Measurements from ENCODE around the gene SOAT1.
"Not testable (repeated sequence)": the region's sequence is repeated elsewhere in the genome, so short reads cannot be mapped to it uniquely, and the experiment has no call there.

Gene SOAT1

DNA sequence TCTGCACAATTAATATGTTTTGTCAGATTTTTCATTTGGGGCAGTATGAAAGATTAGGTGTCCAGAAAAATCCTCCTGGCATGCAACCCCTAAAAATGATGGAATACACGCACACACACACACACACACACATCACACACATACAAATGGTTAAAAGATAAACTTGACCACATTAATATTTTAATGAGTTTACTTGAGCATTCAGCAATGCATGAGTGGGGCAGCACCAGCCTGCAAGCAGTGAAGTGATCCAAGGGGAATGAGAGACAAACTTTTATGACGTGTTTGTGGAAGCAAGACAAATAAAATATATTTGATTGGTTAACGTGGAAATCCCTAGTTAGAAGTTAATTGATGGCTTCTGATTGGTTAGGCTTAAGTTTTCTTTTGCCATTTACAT lies 29.1 kb upstream of the SOAT1 start:
- H2BK120ac ChIP-seq (ENCODE audit: low read depth, low read length): no peak overlapping the region
- H3K18ac ChIP-seq (ENCODE audit: low read length): no peak overlapping the region
- no peak overlapping the region for H4K8ac ChIP-seq (ENCODE audit: low read depth, low read length)
- no peak overlapping the region for H3K14ac ChIP-seq (ENCODE audit: low read length)
- DNase-seq (ENCODE audit: low spot score): no peak
- no peak overlapping the region for H3K9ac ChIP-seq (ENCODE audit: low read depth, low read length, poor library complexity)
- H2BK15ac ChIP-seq (ENCODE audit: low read length): no peak overlapping the region
- no peaks in the 10 kb centered on the region for H3K79me1 ChIP-seq (ENCODE audit: low read depth, low read length)
- no peaks in the 10 kb centered on the region for H3K36me3 ChIP-seq (replicated peaks in 1 of 2; ENCODE audit: control insufficient read depth in 2 of 2, insufficient read depth in 2 of 2, low read length in 2 of 2)
- H3K4me1 ChIP-seq (ENCODE audit: control insufficient read depth in 2 of 2, insufficient read depth in 1 of 2, low read depth in 1 of 2, low read length in 2 of 2): no peaks in the 10 kb centered on the region
- no peak overlapping the region for H2AK5ac ChIP-seq (ENCODE audit: low read depth, low read length)
- no peak overlapping the region for H3K23ac ChIP-seq (ENCODE audit: low read depth, low read length, poor library complexity)
- no peak overlapping the region for H4K91ac ChIP-seq (ENCODE audit: low read depth, low read length, poor library complexity)
- H3K4ac ChIP-seq (ENCODE audit: low read length): no peak overlapping the region
- H3K9me3 ChIP-seq (replicated peaks in 1 of 2; ENCODE audit: control insufficient read depth in 2 of 2, insufficient read depth in 1 of 2, low read depth in 1 of 2, low read length in 2 of 2): no peaks in the 10 kb centered on the region
- no peak overlapping the region for H2AFZ ChIP-seq (ENCODE audit: low read length)
- H2BK12ac ChIP-seq (ENCODE audit: low read length): no peak overlapping the region
- no peak overlapping the region for H2BK5ac ChIP-seq (ENCODE audit: low read length)
- no peak overlapping the region for H3K4me3 ChIP-seq (ENCODE audit: low read length in 2 of 2)
- H3K27me3 ChIP-seq (ENCODE audit: control insufficient read depth in 3 of 3, insufficient read depth in 3 of 3, low read depth in 1 of 3, low read length in 3 of 3): peaks cover 0 to 7% (median 0%) of the 10 kb centered on the region in 3 experiments
- H3K4me2 ChIP-seq (ENCODE audit: insufficient read depth, low read length, poor library complexity, severe bottlenecking): no peak overlapping the region
- WGBS, 2 donors (ENCODE audit: extremely low coverage in 2 of 2, insufficient read length in 2 of 2, insufficient replicate concordance in 1 of 2): no CpG with 5 or more reads among the region's 3 CpGs
- H3K27ac ChIP-seq (replicated peaks; ENCODE audit: low read length): no peak overlapping the region

DNA sequence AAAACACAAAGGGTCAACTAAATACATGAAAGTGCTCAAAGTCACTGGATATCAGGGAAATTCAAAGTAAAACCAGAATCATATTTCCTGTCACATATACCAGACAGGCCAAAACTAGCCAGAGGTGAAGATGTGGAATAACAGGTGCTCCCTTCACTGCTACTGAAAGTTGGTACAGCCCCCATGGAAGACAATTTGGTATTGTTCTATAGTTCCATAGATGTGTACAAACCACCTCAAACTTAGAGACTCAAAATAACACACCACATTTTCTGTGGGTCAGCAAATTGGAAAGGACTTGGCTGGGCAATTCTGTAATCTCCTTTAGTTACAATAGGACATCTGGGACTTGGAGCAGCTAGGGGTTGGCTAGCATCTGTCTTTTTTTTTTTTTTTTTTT lies 24.5 kb upstream of the SOAT1 start:
- Histone ChIP-seq H3K23ac (ENCODE audit: low read depth, low read length, poor library complexity) (no peak overlapping the region), H3K9me3 (replicated peaks in 1 of 2; ENCODE audit: control insufficient read depth in 2 of 2, insufficient read depth in 1 of 2, low read depth in 1 of 2, low read length in 2 of 2) (no peaks in the 10 kb centered on the region), H2BK15ac (ENCODE audit: low read length) (no peak overlapping the region), H3K18ac (ENCODE audit: low read length) (no peak overlapping the region), H2BK120ac (ENCODE audit: low read depth, low read length) (no peak overlapping the region), H3K14ac (ENCODE audit: low read length) (no peak overlapping the region), H2BK5ac (ENCODE audit: low read length) (no peak overlapping the region), H3K4me2 (ENCODE audit: insufficient read depth, low read length, poor library complexity, severe bottlenecking) (no peak overlapping the region), H2AK5ac (ENCODE audit: low read depth, low read length) (no peak overlapping the region), H3K4me3 (ENCODE audit: low read length in 2 of 2) (no peak overlapping the region), H3K79me1 (ENCODE audit: low read depth, low read length) (no peaks in the 10 kb centered on the region), H3K4ac (ENCODE audit: low read length) (no peak overlapping the region), H3K4me1 (ENCODE audit: control insufficient read depth in 2 of 2, insufficient read depth in 1 of 2, low read depth in 1 of 2, low read length in 2 of 2) (no peaks in the 10 kb centered on the region), H4K8ac (ENCODE audit: low read depth, low read length) (no peak overlapping the region), H3K27ac (replicated peaks; ENCODE audit: low read length) (no peak overlapping the region), H3K27me3 (ENCODE audit: control insufficient read depth in 3 of 3, insufficient read depth in 3 of 3, low read depth in 1 of 3, low read length in 3 of 3) (no peaks in the 10 kb centered on the region), H3K36me3 (replicated peaks in 1 of 2; ENCODE audit: control insufficient read depth in 2 of 2, insufficient read depth in 2 of 2, low read length in 2 of 2) (no peaks in the 10 kb centered on the region), H2BK12ac (ENCODE audit: low read length) (no peak overlapping the region), H2AFZ (ENCODE audit: low read length) (no peak overlapping the region), H3K9ac (ENCODE audit: low read depth, low read length, poor library complexity) (no peak overlapping the region), H4K91ac (ENCODE audit: low read depth, low read length, poor library complexity) (no peak overlapping the region)
- no peak for DNase-seq (ENCODE audit: low spot score)

DNA sequence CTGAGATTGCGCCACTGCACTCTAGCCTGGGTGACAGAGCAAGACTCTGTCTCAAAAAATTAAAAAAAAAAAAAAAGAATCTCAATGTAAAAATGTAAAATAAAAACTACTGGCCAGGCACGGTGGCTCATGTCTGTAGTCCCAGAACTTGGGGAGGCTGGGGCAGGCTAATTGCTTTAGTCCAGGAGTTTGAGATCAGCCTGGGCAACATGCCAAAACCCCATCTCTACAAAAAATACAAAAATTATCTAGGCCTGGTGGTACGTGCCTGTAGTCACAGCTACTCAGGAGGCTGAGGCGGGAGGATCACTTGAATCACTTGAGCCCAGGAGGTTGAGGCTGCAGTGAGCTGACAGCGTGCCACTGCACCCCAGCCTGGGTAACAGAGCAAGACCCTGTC lies 19.2 kb upstream of the SOAT1 start:
- not testable (repeated sequence) for H3K27me3 ChIP-seq (ENCODE audit: control insufficient read depth in 3 of 3, insufficient read depth in 3 of 3, low read depth in 1 of 3, low read length in 3 of 3); H3K79me1 ChIP-seq (ENCODE audit: low read depth, low read length); H4K8ac ChIP-seq (ENCODE audit: low read depth, low read length); H3K4me1 ChIP-seq (ENCODE audit: control insufficient read depth in 2 of 2, insufficient read depth in 1 of 2, low read depth in 1 of 2, low read length in 2 of 2); H2BK120ac ChIP-seq (ENCODE audit: low read depth, low read length); H3K4me2 ChIP-seq (ENCODE audit: insufficient read depth, low read length, poor library complexity, severe bottlenecking); H3K4ac ChIP-seq (ENCODE audit: low read length); H2BK5ac ChIP-seq (ENCODE audit: low read length); H3K9ac ChIP-seq (ENCODE audit: low read depth, low read length, poor library complexity); H3K14ac ChIP-seq (ENCODE audit: low read length); H2AFZ ChIP-seq (ENCODE audit: low read length); H2AK5ac ChIP-seq (ENCODE audit: low read depth, low read length); DNase-seq (ENCODE audit: low spot score); H4K91ac ChIP-seq (ENCODE audit: low read depth, low read length, poor library complexity); H3K4me3 ChIP-seq (ENCODE audit: low read length in 2 of 2); H3K36me3 ChIP-seq (replicated peaks in 1 of 2; ENCODE audit: control insufficient read depth in 2 of 2, insufficient read depth in 2 of 2, low read length in 2 of 2); H3K23ac ChIP-seq (ENCODE audit: low read depth, low read length, poor library complexity); H3K27ac ChIP-seq (replicated peaks; ENCODE audit: low read length); H3K18ac ChIP-seq (ENCODE audit: low read length); H2BK12ac ChIP-seq (ENCODE audit: low read length); H3K9me3 ChIP-seq (replicated peaks in 1 of 2; ENCODE audit: control insufficient read depth in 2 of 2, insufficient read depth in 1 of 2, low read depth in 1 of 2, low read length in 2 of 2); H2BK15ac ChIP-seq (ENCODE audit: low read length)
- no CpG with 5 or more reads among the region's 5 CpGs for WGBS, 2 donors (ENCODE audit: extremely low coverage in 2 of 2, insufficient read length in 2 of 2, insufficient replicate concordance in 1 of 2)

DNA sequence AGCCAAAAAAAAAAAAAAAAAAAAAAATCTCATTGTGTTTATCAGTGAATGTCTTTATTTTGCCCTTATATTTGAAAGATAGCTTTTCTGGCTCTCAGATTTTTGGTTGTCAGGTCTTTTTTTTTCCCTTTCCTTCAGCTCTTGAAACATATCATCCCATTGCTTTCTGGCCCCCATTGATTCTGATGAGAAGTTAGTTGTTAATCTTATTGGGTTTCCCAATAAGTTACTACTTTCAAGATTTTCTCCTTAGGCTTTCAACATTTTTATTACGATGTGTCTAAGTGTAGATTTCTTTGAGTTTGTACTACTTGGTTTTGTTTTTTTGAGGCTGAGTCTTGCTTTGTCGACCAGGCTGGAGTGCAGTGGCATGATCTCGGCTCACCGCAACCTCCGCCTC lies 14.7 kb upstream of the SOAT1 start:
- no peak overlapping the region for H3K4ac ChIP-seq (ENCODE audit: low read length)
- no CpG with 5 or more reads among the region's 5 CpGs for WGBS, 2 donors (ENCODE audit: extremely low coverage in 2 of 2, insufficient read length in 2 of 2, insufficient replicate concordance in 1 of 2)
- no peak for DNase-seq (ENCODE audit: low spot score)

More for the DNA sequence above, 14.7 kb upstream of the SOAT1 start:
- H3K14ac ChIP-seq (ENCODE audit: low read length): no peak overlapping the region
- no peak overlapping the region for H3K23ac ChIP-seq (ENCODE audit: low read depth, low read length, poor library complexity)
- H3K79me1 ChIP-seq (ENCODE audit: low read depth, low read length): no peaks in the 10 kb centered on the region
- no peak overlapping the region for H2BK12ac ChIP-seq (ENCODE audit: low read length)
- no peak overlapping the region for H3K27ac ChIP-seq (replicated peaks; ENCODE audit: low read length)
- H3K36me3 ChIP-seq (replicated peaks in 1 of 2; ENCODE audit: control insufficient read depth in 2 of 2, insufficient read depth in 2 of 2, low read length in 2 of 2): no peaks in the 10 kb centered on the region
- no peak overlapping the region for H2AFZ ChIP-seq (ENCODE audit: low read length)
- no peak overlapping the region for H2AK5ac ChIP-seq (ENCODE audit: low read depth, low read length)
- no peak overlapping the region for H4K8ac ChIP-seq (ENCODE audit: low read depth, low read length)
- H2BK15ac ChIP-seq (ENCODE audit: low read length): no peak overlapping the region
- H2BK5ac ChIP-seq (ENCODE audit: low read length): no peak overlapping the region
- no peak overlapping the region for H3K18ac ChIP-seq (ENCODE audit: low read length)
- no peak overlapping the region for H2BK120ac ChIP-seq (ENCODE audit: low read depth, low read length)
- no peak overlapping the region for H3K4me3 ChIP-seq (ENCODE audit: low read length in 2 of 2)
- no peak overlapping the region for H4K91ac ChIP-seq (ENCODE audit: low read depth, low read length, poor library complexity)
- H3K27me3 ChIP-seq (ENCODE audit: control insufficient read depth in 3 of 3, insufficient read depth in 3 of 3, low read depth in 1 of 3, low read length in 3 of 3): no peaks in the 10 kb centered on the region
- no peak overlapping the region for H3K4me2 ChIP-seq (ENCODE audit: insufficient read depth, low read length, poor library complexity, severe bottlenecking)
- peaks cover 0 to 5% of the 10 kb centered on the region in 2 donors for H3K9me3 ChIP-seq (replicated peaks in 1 of 2; ENCODE audit: control insufficient read depth in 2 of 2, insufficient read depth in 1 of 2, low read depth in 1 of 2, low read length in 2 of 2)
- H3K4me1 ChIP-seq (ENCODE audit: control insufficient read depth in 2 of 2, insufficient read depth in 1 of 2, low read depth in 1 of 2, low read length in 2 of 2): no peaks in the 10 kb centered on the region
- no peak overlapping the region for H3K9ac ChIP-seq (ENCODE audit: low read depth, low read length, poor library complexity)

Data from neuronal stem cell (in vitro differentiated cells).